ENCODE results near the gene C16orf74.

Gene C16orf74

DNA sequence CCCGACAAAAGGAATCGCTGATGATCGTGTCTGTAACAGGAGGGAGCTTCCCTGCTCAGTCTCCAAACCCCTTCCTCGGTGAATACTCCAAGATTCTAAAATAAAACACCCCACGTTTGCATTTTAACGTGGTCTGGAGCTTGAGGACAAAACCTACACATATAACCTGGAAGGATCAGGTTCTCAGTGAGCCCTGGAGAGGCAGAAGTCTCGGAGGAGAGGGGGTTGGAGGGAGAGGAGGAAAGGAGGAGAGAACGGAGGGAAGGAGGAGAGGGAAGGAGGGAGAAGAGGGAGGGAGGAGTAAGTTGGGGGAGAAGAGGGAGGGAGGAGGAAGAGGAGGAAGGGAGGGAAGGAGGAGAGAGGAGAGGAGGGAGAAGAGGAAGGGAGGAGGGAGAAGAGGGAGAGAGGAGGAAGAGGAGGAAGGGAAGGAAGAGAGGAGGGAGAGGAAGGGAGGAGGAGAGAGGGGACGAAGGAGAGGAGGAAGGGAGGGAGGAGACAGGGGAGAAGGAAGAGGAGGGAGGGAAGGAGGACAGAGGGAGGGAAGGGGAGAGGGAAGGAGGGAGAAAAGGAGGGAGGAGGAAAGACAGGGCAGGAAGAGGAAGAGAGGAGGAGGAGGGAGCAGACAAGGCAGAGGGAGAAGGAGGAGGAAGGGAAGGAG lies 34.7 kb downstream of the C16orf74 start:
- no peak for DNase-seq

DNA sequence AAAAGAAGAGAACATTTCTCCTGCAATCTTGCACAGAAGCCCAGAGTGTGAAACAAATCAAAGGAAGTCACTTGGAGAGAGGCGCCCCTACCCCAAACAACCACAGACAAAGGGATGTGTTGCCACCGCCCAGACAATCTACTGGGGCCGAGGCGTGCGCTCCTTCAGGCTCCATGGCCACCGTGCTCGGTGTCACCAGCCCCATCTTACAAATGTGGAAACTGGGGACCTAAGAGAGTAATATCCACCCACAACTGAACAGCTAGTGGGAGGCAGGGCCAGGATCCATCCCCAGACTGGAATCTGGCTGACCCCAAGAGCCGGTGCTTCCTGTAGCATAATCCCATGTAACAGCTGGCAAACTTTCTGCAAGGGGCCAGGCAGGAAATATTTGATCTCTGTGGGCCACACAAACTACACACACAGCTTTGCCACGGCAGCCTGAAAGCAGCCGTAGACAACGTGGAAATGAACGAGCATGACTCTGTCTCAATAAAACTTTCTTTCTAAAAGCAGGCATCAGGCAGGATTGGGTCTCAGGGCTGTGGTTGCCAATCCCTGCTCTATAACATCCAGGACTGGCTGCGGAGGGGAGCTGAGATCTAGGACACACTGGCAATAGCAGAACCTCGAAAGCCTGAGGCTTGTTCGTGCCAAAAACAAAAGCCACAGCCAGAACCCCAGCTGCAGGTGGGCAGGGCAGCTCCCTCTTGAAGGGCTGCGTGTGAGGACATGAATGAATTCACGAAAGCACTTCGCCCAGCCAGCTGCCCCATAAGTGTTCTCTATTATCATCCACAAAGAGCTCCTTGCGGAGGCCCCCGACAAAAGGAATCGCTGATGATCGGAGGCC lies 35.5 kb downstream of the C16orf74 start:
- DNase-seq: peak; percentile 63

DNA sequence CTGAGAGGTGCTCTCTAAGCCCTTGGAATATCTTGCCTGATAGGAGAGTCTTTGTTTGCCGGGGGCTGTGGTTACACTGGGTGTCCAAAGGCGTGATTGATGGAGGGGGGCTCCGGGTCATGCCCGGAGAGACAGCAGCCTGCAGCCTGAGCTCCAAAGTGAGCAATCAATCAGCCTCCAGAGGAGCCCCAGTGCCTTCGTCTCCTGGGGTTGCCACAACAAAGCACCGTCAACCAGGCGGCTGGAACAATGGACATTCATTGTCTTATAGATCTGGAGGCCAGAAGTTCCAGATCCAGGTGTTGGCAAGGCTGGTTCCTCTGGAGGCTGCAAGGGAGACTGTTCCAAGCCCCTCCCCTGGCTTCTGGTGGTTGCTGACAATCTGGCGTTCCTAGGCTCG lies 38.1 kb downstream of the C16orf74 start:
- DNase-seq: no peak

GRCh38 chr16:85711982-85712587 lies 38.8 kb downstream of the C16orf74 start:
- DNase-seq: peak; percentile 40

GRCh38 chr16:85710732-85711131 lies 40.2 kb downstream of the C16orf74 start:
- DNase-seq: no peak

- DNase-seq: no peak
These were observed 40.9 kb downstream of the C16orf74 start for GRCh38 chr16:85709766-85710585.

DNA sequence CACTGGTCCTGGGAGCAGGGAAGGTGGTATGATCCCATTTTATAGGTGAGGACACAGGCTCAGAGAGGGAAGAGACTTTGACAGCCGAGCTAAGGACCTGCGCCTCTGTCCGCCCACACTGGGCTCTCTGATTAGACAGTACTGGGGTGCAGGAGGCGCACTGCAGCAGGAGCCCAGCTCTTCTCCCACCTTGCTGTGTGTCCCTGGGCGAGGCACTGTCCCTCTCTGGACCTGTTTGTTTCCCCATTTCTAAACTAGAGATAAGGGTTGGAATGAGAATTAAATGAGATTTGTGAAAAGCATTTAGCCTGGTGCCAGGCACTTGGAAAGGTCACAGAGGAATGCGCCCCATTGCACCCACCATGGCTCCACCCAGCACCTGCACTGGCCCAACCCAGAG lies 42.6 kb downstream of the C16orf74 start:
- no peak for DNase-seq

- no peak for DNase-seq
These were observed 43.3 kb downstream of the C16orf74 start for GRCh38 chr16:85707528-85708095.

DNA sequence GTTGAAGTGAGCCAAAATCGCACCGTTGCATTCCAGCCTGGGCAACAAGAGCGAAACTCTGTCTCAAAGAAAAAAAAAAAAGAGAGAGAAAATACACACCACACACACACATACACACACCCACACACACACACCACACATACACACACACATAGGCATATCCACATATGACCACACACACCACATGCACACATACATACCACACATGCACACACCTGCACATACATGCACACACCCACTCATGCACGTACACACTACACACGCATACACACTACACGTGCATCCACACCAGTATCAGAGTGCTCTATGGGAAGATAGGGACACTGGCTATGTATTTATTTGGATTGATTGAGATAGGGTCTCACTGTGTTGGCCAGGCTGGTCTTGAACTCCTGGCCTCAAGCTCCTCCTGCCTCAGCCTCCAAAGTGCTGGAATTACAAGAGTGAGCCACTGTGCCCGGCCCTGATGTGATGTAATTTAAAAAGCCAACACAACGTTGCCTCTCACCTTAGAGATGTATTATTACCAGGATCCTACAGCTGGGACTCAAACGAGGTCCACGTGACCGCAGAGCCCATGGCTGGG lies 44.4 kb downstream of the C16orf74 start:
- no peak for DNase-seq

- DNase-seq: no peak
These were observed 45.7 kb downstream of the C16orf74 start for GRCh38 chr16:85704900-85705846.

- no peak for DNase-seq
These were observed 46.9 kb downstream of the C16orf74 start for GRCh38 chr16:85704011-85704410.

GRCh38 chr16:85699628-85700027 lies 51.3 kb downstream of the C16orf74 start:
- DNase-seq: no peak

DNA sequence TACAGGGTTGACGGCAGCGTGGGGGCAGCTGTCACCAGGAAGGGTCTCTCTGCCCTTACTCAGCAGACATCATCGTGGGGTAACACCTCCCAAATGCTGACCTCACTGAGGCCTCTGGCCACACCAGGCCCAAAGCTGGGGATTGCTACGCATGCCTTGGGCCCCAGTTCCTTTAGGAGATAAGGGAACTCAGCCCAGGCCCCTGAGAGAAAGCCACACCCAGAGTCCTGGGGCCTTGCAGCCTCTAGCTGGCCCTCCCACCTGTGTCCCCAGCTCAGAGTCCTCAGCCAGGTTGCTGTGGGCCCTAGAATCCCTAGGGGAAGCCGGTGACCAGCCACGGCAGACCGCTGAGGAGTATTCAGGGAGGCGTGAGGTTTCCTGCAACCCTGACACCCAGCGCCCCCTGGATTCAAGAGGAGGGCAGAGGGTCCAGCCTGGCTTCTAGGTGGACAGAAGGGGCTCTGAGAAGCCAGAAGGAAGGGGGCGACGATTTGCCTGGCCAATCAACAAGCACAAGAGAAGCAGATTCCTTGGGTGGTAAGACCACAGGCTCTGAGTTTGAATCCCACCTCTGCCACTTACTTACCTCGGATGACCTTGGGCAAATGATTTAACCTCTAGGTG lies 51.8 kb downstream of the C16orf74 start:
- no peak for DNase-seq

- DNase-seq: no peak
These were observed 52.4 kb downstream of the C16orf74 start for GRCh38 chr16:85698459-85698891.

- DNase-seq: peak; percentile 52
These were observed 53.5 kb downstream of the C16orf74 start for GRCh38 chr16:85697431-85697830.

GRCh38 chr16:85696781-85697180 lies 54.1 kb downstream of the C16orf74 start:
- DNase-seq: no peak

DNA sequence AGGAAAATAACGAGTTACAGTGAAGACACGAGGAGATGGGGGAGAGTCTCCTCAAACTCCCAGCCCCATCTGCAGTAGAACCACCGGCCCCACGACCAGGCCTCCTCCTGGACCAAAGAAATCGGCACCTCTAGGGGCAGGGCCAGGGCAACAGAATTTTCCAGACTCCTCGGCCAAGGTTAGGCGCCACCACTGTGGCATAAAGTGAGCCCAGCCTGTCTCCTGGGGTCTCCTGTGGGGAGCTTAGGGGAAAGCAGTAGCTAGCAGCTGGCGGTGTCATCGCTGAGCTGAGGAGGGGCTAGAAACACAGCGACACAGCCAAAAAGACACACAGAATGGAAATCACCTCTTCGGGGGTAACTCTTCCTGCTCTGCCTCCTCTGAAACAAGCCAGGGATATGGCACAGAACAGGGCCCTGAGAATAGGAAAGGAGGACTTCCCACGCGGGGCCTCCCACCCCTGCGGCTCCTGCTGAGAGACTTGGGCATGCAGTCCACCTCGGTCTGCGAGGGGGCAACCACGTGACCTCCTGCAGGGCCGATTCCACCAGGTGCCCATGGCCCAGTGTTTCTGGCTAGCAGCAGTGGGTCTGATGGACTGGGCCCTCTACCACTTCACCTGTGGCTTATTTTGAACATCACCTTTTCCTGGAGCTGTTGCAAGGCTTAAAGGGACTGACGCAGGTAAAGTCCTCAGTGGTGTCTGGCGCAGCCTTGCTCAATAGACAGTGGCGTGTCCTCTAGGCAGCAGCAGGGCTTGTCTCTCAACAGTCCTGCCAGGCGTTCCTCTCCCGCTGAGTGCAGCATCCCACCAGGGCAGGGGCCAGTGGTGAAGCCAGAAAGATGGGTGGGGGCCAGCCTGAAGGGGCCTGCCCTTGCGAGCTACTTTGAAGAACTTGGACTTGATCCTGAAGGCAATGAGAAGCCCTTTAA lies 55.4 kb downstream of the C16orf74 start:
- no peak for DNase-seq

- peak; percentile 11 for DNase-seq
These were observed 60.3 kb downstream of the C16orf74 start for GRCh38 chr16:85690469-85691064.

GRCh38 chr16:85689950-85690320 lies 61.0 kb downstream of the C16orf74 start:
- DNase-seq: no peak
